EH (cell line): ENCODE measurements around the gene RPTOR.

Source experiments
- DNase-seq: peaks from one replicate; pipeline ENCODE4 v3.0.0-alpha.2; 2015; ENCODE audit warnings: low read depth

RPTOR gene

DNA sequence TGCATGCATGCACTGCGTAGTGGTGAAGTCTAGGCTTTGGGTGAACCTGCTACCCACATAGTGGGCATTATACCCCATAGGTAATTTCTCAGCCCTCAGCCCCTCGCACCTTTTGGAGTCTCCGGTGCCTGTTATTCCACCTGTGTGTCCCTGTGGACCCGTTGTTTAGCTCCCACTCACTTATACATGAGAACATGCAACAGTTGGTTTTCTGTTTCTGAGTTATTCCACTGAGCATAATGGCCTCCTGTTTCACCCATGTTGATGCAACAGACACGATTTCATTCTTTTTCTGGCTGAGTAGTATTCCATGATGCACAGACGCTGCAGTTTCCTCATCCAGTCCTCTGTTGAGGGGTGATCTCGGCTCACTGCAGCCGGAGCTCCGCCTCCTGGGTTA is 305.5 kb downstream of the RPTOR start:
- no peak for DNase-seq

DNA sequence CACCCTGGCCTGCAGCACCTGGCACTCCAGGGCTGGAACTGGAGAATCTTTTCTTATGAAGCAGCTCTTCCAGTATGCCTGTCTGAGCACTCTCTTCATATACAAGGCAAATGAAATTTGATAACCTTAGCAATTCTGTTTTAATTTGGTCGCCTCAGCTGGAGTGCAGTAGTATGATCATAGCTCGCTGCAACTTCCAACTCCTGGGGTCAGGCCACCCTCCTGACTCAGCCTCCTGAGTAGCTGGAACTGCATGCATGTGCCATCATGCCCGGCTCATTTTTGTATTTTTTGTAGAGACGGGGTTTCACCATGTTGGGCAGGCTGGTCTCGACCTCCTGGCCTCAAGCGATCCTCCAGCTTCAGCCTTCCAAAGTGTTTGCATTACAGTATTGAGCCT is 306.2 kb downstream of the RPTOR start:
- peak; percentile 21 for DNase-seq

DNA sequence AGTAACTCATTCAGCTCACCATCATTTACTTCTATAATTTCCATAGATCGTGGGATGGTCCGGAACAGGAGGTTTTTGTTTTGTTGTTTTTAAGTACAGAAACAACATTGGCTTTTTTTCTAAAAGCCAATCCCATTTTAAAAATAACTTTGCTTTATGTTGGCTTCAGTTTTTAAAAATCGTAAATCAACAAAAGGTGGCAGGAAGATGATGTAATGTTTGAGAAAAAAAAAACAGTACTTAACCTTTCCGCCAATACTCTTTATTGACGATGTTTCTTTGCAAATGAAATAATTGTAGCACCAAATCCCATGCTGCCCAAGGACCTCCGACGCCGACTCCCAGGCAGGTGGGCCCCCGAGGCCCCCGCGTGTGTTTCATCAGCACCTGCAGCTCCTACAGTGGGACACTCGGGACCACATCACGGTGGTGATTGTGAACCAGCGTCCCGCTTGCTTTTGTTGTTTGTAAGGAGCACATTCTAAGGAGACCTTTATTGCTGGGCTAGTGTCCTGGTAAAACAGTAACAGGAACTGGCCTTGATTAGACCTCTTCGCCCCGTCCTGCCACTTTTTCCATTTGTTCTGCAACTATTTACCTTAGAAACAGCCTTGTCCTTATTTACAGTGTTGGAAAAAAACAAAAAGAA is 306.8 kb downstream of the RPTOR start:
- DNase-seq: no peak

DNA sequence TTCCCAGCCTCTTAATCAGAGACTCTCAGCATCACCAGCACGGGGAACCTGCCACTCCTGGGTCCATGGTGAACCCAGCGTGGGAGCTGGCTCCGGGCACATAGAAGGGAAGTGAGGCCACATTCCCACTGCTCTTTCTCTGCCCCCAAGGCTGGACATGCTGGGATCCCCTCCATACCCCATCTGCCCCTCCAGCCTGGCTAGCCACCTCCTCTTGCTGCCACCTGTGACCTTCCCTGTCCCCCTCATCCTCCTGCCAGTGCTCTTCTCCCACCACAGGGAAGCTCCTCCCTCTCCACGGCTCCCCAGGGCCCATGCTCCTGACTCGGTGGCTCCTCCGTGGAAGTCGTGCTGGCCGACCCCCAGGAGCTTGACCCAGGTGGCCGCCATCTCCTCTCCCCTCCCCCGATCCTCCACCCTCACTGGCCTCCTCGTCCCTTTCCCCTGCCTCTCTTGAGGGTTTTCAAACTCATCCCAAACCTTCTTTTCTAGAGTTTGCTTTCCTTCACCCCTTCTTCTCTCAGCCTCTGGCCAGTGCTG is 307.9 kb downstream of the RPTOR start:
- DNase-seq: no peak

DNA sequence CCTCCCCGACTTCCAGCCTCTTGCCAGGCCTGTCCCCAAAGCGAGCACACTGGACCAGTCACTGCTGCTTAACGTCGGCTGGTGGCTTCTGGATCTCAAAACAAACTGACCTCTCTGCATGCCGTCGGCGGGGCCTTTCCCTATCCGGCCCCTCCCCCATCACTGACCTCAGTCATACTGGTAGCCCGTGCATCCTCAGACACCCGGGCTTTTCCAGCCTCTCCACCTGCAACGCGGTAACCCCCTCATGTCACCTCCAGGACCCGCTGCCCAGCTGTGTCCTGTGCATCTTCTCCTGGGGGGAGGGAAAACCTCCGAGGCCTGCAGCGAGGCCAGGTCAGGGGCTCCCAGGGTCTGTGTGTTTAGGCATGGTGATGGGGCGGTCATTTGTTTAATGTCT is 308.4 kb downstream of the RPTOR start:
- no peak for DNase-seq

DNA sequence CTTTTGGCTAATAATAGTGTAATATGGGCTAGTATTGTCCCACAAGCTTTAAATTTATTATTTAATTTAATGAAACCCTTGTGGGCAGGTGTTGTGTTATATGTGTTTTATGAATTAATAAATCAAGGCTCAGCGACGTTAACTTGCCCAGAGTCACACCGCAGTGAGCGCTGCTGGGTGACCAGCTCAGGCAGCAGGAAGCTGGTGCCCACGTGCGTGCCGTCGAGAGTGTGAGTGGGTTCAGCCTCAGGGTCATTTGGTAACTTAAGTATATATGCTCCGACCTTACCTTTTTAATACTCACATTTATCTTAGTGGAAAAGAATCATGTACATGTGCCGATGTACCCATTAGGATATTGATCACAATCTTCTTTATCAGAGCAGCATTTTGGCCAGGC is 309.6 kb downstream of the RPTOR start:
- DNase-seq: no peak

DNA sequence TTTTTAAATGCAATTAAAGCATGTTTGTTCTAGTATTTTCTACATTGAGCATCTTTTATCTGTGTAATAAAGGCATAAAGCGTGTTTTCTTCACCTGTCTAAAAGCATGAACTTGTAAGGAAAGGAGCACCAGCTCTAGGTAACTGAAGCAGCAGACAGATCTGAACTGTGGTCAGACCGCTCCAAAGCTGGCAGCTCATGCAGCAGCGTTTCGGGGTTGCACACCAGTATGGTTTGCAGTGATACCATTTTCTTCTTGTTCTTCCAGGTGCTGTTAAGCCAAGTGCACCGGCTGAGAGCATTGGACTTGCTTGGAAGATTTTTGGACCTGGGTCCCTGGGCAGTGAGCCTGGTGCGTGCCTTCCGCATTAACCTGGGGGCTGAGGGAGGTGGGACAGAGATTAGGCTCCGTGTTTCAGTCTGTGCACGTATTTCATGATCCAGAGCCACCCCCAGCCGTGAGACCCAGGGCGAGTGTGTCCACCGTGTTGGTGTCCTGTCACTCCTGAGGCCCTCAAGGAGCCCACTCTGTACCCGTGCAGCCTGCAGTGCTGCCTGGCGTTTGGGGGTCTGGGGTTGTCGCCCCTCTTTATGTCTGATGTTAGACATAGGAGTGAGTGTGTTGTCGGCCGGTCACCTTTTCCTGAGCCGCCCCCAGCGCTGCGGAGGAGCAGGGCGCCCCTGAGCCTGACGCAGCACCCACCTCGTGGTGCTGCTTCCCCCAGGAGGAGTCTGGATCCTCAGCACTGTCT is 310.7 kb downstream of the RPTOR start:
- no peak for DNase-seq

DNA sequence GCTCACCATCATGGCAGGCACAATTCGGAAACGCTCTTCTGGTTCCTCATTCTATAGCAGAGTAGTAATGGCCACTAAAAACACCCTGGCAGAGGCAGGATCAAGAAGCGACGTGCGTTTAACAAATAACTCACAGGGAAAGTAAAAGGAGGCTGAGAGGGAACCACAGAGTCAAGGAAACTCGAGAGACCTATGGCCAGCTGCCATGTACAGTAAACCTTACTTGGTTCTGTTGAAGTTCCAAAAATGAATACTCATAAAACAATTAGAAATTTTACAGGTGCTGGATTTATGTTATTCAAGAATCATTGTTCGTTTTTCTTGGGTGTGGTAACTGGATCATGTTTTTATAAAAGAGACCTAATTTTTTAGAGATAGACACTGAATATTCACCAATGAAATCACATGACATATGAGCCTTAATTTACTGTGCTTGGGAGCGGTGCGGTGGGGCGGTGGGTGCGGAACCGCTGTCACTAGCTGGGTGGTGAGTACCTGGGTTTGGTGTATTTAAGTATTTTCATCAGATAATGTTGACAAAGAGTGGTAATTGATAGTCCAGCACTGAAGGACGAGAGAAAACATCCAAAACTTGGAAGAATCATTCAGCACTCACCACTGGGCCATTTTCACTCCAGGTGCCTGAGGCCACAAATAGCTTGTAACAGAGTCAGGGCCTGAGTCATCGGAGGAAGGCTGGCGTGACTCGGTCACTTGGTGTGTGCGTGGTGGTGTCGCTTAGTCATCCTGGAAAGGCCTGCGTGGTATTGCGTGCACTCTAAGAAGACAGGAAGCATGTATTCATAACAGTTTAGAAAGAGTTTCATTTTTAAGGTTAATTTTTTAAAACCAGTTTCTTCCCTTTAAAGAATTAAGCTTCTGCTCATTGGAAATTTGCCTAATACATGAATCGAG is 311.6 kb downstream of the RPTOR start:
- peak; percentile 99 for DNase-seq

DNA sequence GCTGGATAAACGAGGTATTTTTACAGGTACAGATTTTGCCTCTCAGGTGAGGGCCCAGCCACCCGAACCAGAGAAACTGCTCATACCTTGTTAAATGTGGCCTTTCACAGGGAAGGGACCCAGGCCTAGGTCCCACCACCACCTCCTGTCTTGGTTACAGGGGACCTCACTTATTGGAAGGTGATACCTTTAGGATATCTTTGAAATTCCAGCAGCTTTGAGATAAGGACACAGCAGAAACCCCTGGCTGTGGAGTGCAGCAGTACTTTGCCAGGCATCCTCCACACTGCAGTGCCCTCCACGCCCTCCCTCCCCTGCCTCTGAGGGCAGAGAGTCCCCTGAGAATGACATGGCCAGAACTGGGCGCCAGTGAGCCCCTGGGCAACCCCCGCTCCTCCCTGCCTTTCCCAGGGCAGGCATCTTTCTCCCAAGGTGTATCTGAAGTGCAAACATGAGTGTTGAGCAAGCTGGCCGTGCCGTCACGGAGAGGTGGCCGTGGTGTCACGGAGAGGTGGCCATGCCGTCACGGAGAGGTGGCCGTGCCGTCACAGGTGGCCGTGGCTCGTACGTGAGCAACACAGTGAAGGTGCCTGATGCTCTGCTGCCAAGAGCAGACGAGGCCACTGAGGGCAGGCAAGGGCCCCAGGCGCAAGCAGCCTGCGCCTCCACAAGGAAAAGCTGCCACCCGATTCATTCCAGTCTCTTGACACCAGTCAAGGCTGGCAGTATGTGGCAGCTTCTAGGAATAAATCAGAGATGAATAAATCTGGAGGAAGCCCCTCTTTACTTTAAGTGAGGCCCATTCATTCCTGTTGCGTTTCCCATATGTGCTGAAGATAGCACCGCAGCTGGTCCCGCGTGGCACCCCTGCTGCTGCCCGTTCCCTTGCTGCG is 312.5 kb downstream of the RPTOR start:
- DNase-seq: no peak

DNA sequence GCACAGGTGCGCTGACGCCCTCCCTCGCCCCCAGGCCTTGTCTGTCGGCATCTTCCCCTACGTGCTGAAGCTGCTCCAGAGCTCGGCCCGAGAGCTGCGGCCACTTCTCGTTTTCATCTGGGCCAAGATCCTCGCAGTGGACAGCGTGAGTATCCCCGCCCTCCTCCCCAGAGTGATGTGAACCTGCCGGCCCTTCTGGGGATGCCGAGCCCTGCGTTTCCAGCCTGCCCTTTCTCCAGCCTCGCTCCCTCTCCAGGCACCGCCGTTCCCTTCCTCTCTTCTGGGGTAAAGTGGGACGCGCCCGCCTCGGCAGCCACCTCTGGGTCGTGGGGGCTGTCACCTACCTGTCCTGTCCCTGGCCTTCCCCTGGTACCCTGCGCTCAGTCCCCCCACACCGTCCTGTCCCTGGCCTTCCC is 313.1 kb downstream of the RPTOR start:
- DNase-seq: no peak

DNA sequence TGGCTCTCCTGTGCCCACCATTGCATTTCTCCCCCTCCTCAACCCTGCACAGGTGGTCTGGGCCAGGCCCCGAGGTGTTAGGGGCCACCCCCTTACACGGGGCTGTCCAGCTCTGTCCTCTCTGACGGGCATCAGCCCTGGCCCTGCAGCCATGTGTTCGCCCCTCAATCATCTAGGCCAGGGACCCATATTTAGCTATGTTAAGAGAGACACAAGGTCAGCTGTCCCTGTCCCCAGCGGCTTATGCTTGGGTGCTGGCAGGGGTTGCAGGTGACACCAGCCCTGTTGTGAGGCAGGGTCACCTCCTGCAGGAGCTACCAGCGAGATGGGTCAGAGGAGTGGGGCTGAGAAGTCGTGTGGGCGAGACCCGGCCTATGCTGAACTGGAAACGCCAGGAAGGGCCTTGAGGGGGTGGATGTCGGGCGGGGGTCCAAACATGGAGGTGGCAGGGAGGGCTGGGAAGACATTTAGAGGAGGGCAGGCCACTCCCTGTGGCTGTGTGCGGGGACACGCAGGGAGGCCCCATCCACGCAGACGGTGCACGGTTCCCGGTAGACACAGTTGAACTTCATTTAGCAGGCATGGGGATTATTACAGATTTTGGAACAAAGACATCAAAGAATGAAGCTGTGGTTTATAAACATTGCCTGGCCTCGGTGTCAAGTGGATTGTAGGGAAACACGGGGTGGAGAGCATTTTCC is 313.8 kb downstream of the RPTOR start:
- no peak for DNase-seq

DNA sequence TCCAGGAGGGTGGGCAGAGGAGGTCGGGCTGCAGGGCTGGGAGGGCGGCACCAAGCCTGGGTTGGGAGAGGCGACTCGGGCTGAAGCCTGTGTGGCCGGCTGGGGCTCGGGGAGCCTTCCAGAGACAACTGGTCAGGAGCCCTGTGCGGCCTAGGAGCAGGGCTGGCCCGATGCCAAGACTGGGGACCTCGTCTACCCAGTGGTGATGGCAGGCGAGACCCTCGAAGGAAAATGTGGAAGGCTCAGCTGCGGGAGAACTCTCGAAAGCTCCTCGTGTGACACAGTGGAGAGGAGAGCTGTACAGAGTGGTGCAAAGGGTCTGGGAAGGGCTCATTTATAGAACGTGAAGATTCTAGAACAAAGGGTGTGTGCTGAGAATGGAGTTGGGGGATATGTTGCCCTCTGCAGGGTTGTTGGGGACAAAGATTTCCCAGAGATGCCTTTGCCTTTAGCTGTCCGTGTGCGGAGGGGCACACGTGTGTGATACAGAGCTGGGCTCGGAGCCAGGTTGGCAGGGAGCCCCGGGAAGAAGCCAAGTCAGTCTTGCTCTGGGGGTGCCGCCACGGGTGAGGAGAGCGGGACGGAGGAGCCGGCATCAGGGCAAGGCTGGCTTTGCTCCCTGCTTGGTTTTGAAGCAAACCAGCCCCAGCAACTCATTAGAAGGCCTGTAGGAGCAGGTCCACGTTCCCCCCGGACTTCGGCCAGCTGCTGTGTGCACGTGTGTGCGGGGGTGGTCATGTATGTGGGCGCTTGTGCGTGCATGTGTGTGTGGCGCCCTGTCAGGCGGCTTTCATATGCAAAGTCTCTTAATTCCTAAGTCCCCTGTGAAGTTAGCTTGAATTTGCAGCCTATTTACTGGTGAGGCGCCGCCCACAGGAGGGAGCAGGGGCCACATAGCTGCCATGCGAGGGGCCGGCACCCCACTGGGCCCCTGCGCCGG is 314.6 kb downstream of the RPTOR start:
- peak; percentile 95 for DNase-seq

DNA sequence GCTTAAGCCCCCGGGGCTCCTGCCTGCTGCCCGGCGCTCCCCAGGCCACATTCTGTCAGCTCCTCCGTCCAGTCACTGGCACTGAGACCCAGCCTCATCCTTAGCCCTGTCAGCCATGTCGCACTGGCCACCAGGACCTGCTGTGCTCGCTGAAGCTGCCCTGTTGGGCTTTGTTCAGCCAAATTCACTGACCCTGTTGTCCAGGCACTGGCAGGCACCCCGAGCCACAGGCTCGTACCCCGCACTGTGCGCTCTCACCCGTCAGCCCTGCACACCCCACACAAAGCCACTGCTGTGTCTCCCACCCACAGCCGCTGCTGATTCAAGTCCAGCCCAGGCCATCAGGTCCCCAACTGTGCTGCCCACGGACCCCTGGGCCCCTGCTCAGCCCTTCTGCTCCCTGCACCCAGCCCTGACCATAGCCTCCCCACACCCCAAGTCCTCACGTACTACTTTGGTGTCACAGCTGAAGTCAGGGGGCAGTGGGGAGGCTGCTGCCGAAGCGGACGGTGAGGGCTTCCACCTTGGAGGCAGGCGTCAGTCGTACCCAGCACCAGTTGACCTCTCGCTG is 315.5 kb downstream of the RPTOR start:
- DNase-seq: no peak

DNA sequence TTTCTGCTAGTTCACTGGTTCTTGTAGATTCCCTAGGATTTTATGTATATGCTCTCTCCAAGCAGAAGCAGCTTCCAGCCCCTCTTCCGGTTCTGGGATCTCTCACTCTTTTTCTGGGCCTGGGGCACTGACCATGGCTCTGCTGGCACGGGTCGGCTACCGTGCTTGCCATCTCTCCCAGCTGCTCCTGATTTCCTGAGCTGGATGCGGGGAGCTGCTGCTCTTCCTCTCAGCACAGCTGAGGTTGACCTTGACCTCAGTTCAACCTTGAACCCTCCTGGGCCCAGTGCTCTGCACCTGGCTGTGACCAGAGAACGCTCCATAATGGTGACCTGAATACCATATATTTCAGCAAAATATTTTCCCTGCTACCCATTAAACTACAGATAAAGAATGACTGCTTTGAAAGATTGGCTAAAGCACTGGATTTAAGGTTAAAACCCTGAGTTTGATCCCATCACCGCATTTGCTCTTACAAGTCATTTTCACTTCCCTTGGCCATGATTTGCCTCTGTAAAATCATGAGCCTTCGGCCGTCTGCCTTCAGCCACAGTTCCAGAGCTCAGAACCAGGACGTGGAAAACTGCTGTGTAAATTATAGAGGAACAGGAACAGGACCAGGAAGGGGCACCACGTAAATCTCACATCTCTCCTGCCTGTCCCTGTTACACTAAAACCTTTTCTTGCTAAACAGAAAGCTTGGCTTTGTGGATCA is 316.2 kb downstream of the RPTOR start:
- DNase-seq: no peak

DNA sequence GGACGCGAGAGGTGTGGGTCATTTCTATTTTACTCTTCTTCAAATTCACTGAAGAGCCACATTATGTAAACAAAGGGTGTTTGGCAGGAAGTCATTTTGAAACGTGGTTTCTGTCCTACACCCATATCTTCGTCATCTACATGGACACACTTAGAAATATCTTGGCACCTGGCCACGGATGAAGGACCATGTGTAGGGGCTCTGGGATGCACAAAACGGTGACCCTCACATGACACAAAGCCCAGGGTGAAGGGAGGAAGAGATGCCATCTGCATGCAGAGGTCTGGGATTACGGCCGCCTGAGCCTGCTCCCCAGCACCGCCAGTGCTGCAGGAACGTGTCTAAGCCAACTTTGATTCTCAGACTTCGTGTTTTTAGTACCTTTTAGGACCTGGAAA is 316.8 kb downstream of the RPTOR start:
- peak; percentile 9 for DNase-seq

DNA sequence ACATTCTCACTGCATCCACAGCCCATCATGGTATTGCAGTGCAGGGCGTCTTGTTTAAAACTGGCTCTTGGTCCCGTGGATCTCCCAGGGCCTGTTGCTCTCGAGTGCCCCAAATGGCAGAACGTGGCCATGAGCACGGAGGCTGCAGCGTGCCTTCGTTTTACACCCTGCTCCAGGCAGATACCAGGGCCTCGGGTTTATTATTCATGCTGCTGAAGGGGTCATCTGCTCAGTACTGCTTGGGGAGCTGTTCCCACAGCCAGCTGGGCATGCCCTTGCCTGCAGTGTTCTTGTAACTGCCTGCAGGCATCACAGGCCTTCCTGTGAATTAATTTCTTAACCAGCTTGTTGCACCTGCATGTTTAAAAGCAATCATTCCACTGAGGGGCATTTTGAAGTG is 317.3 kb downstream of the RPTOR start:
- DNase-seq: peak; percentile 43

DNA sequence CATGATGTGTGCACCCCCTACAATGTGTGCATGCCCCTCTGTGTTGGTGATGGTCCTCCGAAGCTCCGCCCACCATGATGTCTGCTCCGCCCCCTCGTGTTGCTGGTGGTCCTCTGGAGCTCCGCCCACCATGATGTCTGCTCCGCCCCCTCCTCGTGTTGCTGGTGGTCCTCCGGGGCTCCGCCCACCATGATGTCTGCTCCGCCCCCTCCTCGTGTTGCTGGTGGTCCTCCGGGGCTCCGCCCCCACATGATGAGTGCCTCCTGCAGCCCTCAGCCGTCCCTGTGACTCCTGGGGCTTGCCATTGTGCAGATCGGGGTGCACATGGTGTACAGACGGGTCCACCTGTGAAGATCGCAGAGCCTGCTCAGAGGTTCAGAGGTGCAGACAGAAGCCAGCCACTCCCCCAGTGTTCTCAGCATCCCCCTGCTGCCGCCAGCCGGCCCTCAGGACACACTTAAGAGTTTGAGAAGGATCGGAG is 317.9 kb downstream of the RPTOR start:
- no peak for DNase-seq

DNA sequence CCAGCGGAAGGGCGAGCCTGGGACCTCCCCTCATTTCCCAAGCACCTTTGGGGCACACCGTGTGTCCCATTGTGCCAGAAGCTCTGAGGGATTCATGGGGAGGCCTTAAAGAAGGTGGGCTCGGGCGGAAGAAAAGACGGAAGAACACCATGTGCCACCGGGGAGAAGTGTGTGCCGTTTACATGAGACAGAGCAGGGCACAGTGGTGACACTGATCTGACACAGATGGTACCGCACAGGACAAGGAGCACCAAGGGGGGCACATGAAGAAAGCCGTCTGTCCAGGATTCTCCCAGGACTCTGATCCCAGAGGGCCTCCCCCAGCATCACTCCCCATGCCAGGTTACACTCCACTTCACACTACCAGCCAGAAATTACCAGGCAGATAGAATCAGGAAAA is 318.3 kb downstream of the RPTOR start:
- DNase-seq: no peak

DNA sequence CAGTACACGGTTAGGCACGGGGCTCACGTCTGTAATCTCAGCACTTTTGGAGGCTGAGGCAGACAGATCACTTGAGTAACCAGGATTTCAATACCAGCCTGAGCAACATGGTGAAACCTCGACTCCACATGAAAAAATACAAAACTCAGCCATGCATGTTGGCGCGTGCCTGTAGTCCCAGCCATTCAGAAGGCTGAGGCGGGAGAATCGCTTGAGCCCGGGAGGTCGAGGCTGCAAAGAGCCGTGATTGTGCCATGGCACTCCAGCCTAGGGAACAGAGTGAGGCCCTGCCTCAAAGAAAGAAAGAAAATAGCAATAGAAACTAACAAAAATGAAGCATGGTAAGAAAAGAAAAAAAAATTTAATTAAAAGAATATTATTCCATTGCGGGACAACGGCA is 319.0 kb downstream of the RPTOR start:
- DNase-seq: no peak
